Body of pancreas (tissue), 4 donors: ENCODE measurements around the gene TPR. TPM values are rescaled to one million over a fixed set of nuclear protein-coding genes. Genes with fewer than 3 reads are reported as not detected.

Experiments
- ATAC-seq: fragments of 150-250 bp; one replicate; pipeline ENCODE4 v1.9.1; 2016
- DNase-seq, 4 donors: peaks; one replicate each; pipeline ENCODE4 v3.0.0-alpha.2; 2019
- H3K27ac ChIP-seq, 4 donors: fragments of 200-600 bp; sonication (generic); 1 replicate in 3 of 4; 2 replicates in 1 of 4; pipeline versions ENCODE4 v1.5.1 to v1.6.1; 2016 to 2019; ENCODE audit warnings: mild to moderate bottlenecking in 1 of 4, mixed read lengths in 1 of 4, moderate library complexity in 1 of 4
- H3K27me3 ChIP-seq, 2 donors: fragments of 200-600 bp; sonication (generic); one replicate each; pipeline ENCODE4 v1.6.0; 2016; ENCODE audit warnings: mild to moderate bottlenecking in 1 of 2
- H3K36me3 ChIP-seq, 2 donors: fragments of 200-600 bp; sonication (generic); replicated peaks in 1 of 2; 2 replicates each; pipeline ENCODE4 v1.5.1; 2016; ENCODE audit warnings: low read depth in 2 of 2; ENCODE audit not compliant: insufficient read depth in 1 of 2
- H3K4me1 ChIP-seq: fragments of 200-600 bp; sonication (generic); one replicate; pipeline ENCODE4 v1.6.0; 2016
- H3K4me3 ChIP-seq, 2 donors: fragments of 200-600 bp; sonication (generic); 1 replicate in 1 of 2; 2 replicates in 1 of 2; pipeline ENCODE4 v1.5.1; 2016 to 2019
- H3K9me3 ChIP-seq, 3 donors: fragments of 200-600 bp; sonication (generic); 1 replicate in 2 of 3; 2 replicates in 1 of 3; pipeline ENCODE4 v1.5.1; 2016
- CTCF ChIP-seq, 7 experiments: fragments of 450-650 bp in 4 of 7; fragments of 200-600 bp in 3 of 7; sonication (generic) in 3 of 7; IDR thresholded peaks; one replicate each; pipeline ENCODE4 v1.5.1; 2016 to 2019; ENCODE audit warnings: antibody characterized with exemption in 7 of 7
- POLR2A ChIP-seq, 3 donors: fragments of 450-650 bp; IDR thresholded peaks; one replicate each; pipeline ENCODE4 v1.6.1; 2016; ENCODE audit warnings: antibody characterized with exemption in 3 of 3, mild to moderate bottlenecking in 2 of 3
- WGBS, 2 donors: methylation state at CpG; one replicate each; pipeline ENCODE4 v1.1.5; 2017; 5-methylcytosine and 5-hydroxymethylcytosine counted together
- intact Hi-C: fragments of 100-400 bp; cut with DNase I; formaldehyde crosslinking; loops from one replicate; pipeline ENCODE4 v1.15.1; 2023
- total RNA-seq, 2 donors: library from RNA; depleted of rRNA; stranded (reverse); fragments of >200 nt; gene quantifications; one replicate each; pipeline ENCODE4 v1.1.0, GENCODE V29; 2016

Gene TPR
- total RNA-seq, 2 donors from 2014 or later = 30.7 to 31.1 TPM

DNA sequence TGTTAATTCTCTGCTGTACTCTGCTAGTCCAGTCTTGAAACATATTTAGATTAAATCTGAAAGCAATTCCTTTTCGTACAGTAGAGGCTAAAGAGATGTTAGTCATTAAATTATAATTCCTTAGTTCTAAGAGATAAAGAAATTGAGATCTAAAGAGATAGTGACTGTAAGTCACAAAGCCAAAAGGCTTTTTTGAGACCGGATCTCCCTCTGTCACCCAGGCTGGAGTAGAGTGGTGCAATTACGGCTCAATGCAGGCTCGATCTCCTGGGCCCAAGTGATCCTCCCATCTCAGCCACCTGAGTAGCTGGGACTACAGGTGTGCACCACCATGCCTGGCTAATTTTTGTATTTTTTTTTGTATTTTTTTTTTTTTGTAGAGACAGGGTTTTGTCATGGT, 64.7 kb downstream of the TPR start:
- H3K36me3 ChIP-seq = peaks cover 5 to 8% of the 10 kb centered on the region in 2 donors
- H3K4me3 ChIP-seq = no peak overlapping the region
- ATAC-seq (no peak), DNase-seq (no peak)
- H3K27me3 ChIP-seq = no peaks in the 10 kb centered on the region
- WGBS, 2 donors = 95 to 96% methylated on average over 4 of the region's 4 CpGs
- intact Hi-C loops = no loop called here
- no peaks in the 10 kb centered on the region for H3K9me3 ChIP-seq
- TF ChIP-seq POLR2A (IDR thresholded peaks at IDR 0.05) (no peak), CTCF (IDR thresholded peaks at IDR 0.05) (no peak)
- no peaks in the 10 kb centered on the region for H3K4me1 ChIP-seq
- H3K27ac ChIP-seq = no peak overlapping the region

GRCh38 chr1:186308264-186309060, 66.6 kb downstream of the TPR start:
- no peaks in the 10 kb centered on the region for H3K27me3 ChIP-seq
- ATAC-seq (no peak), DNase-seq (no peak)
- no peaks in the 10 kb centered on the region for H3K4me1 ChIP-seq
- no peak overlapping the region for H3K27ac ChIP-seq
- intact Hi-C loops = no loop called here
- WGBS, 2 donors = 91 to 98% methylated on average over 6 of the region's 6 CpGs
- no peak for TF ChIP-seq POLR2A (IDR thresholded peaks at IDR 0.05)
- no peak for TF ChIP-seq CTCF (IDR thresholded peaks at IDR 0.05)
- H3K4me3 ChIP-seq = no peak overlapping the region
- peaks cover 0 to 2% of the 10 kb centered on the region in 2 donors for H3K36me3 ChIP-seq
- H3K9me3 ChIP-seq = no peaks in the 10 kb centered on the region

- no peaks in the 10 kb centered on the region for H3K4me1 ChIP-seq
- H3K36me3 ChIP-seq = no peaks in the 10 kb centered on the region
- DNase-seq (no peak), ATAC-seq (no peak)
- H3K4me3 ChIP-seq = no peak overlapping the region
- no peaks in the 10 kb centered on the region for H3K27me3 ChIP-seq
- WGBS, 2 donors = 86 to 96% methylated on average over 5 to 6 of the region's 6 CpGs
- TF ChIP-seq POLR2A (IDR thresholded peaks at IDR 0.05) = no peak
- no peak for TF ChIP-seq CTCF (IDR thresholded peaks at IDR 0.05)
- no peaks in the 10 kb centered on the region for H3K9me3 ChIP-seq
- intact Hi-C loops = no loop called here
- no peak overlapping the region for H3K27ac ChIP-seq
These were observed 67.6 kb downstream of the TPR start for GRCh38 chr1:186307445-186307844.

GRCh38 chr1:186306533-186306932, 68.5 kb downstream of the TPR start:
- H3K36me3 ChIP-seq = no peaks in the 10 kb centered on the region
- DNase-seq (no peak), ATAC-seq (no peak)
- H3K4me1 ChIP-seq = no peaks in the 10 kb centered on the region
- WGBS, 2 donors = 79 to 86% methylated on average over 3 of the region's 3 CpGs
- TF ChIP-seq CTCF (IDR thresholded peaks at IDR 0.05) (no peak), POLR2A (IDR thresholded peaks at IDR 0.05) (no peak)
- no peaks in the 10 kb centered on the region for H3K27me3 ChIP-seq
- no peaks in the 10 kb centered on the region for H3K9me3 ChIP-seq
- H3K4me3 ChIP-seq = no peak overlapping the region
- intact Hi-C loops = no loop called here
- no peak overlapping the region for H3K27ac ChIP-seq
